Prostate gland (tissue), 2 donors: ENCODE results near the gene PSMD11. TPM values are rescaled to one million over a fixed set of nuclear protein-coding genes. Genes with fewer than 3 reads are reported as not detected.

ENCODE experiments used
- DNase-seq: peaks from one replicate; pipeline ENCODE4 v3.0.0-alpha.2; 2019; ENCODE audit warnings: low spot score
- H3K27ac ChIP-seq, 2 donors: fragments of 200-600 bp; sonication (generic); 2 replicates each; pipeline ENCODE4 v1.5.1; 2017 to 2019
- H3K27me3 ChIP-seq: fragments of 200-600 bp; sonication (generic); replicated peaks from 2 replicates; pipeline ENCODE4 v1.5.1; 2019; ENCODE audit not compliant: insufficient read depth
- H3K36me3 ChIP-seq, 2 donors: fragments of 200-600 bp; sonication (generic); 1 replicate in 1 of 2; 2 replicates in 1 of 2; pipeline versions ENCODE4 v1.5.1 to v1.8.1; 2017 to 2019
- H3K4me1 ChIP-seq: fragments of 200-600 bp; sonication (generic); replicated peaks from 2 replicates; pipeline ENCODE4 v1.5.1; 2019
- H3K4me3 ChIP-seq, 2 donors: fragments of 200-600 bp; sonication (generic); 2 replicates each; pipeline ENCODE4 v1.5.1; 2017 to 2019
- H3K9me3 ChIP-seq: fragments of 200-600 bp; sonication (generic); 2 replicates; pipeline ENCODE4 v1.5.1; 2017
- POLR2A ChIP-seq: fragments of 450-650 bp; IDR thresholded peaks from one replicate; pipeline ENCODE4 v1.6.1; 2016; ENCODE audit warnings: antibody characterized with exemption, mild to moderate bottlenecking
- POLR2AphosphoS5 ChIP-seq: sonication (generic); formaldehyde crosslinking; IDR thresholded peaks from one replicate; pipeline ENCODE4 v1.6.1; 2017; ENCODE audit warnings: antibody characterized with exemption
- WGBS: methylation state at CpG from one replicate; pipeline ENCODE4 v1.1.5; 2018; 5-methylcytosine and 5-hydroxymethylcytosine counted together
- intact Hi-C: fragments of 100-400 bp; cut with DNase I; formaldehyde crosslinking; loops from one replicate; pipeline ENCODE4 v1.14.2; 2022
- total RNA-seq, 2 donors: library from RNA; depleted of rRNA; stranded (reverse); fragments of >200 nt; gene quantifications; one replicate each; pipeline ENCODE4 v1.1.0, GENCODE V29; 2016
- TF ChIP-seq, protein P1 (sequence below), 4 experiments: fragments of 200-600 bp in 2 of 4; fragments of 450-650 bp in 2 of 4; sonication (generic) in 2 of 4; IDR thresholded peaks; 1 replicate in 3 of 4; 2 replicates in 1 of 4; pipeline ENCODE4 v1.5.1; 2016 to 2019; ENCODE audit warnings: antibody characterized with exemption in 4 of 4, mild to moderate bottlenecking in 2 of 4, moderate library complexity in 2 of 4

Gene PSMD11
- total RNA-seq, 2 donors from 2014 or later, result 47.4 to 53.3 TPM

DNA sequence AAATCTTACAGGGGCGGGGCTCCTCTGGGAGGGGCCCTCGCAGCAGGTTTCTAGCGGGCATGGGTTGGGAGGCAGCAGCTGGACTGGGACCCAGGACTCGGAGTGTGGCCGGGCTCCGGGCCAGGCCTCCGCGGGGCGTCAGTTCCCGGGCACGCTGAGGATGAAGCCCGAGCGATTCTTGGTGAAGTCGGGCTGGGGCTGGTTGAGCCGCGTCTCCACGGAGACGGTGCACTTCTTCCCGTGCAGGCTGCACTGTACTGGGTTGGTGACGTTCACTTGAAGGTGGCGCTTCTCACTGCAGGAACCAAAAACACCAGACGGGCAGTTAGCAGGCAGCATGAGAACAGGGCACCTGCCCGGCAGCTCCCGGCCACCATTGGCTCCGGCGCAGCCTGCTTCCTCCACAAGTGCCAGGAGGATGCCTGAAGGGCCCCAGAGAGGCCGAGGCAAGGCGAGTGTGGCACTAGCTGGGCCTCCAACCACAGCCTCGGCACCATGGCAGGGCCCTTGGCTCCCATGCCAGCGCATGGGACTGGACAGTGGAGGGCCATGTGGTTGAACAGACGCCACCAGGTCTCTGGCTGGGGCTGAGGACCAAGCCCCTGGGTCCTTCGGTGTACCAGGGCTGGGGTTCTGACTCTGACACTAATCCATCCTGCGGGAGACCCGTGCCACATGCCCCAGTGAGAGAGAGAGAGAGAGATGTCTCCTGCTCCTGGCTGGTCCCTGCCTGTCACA, 50.5 kb downstream of the PSMD11 start:
- H3K9me3 ChIP-seq, result no peaks in the 10 kb centered on the region
- H3K27ac ChIP-seq, result no peak overlapping the region
- no peaks in the 10 kb centered on the region for H3K4me1 ChIP-seq
- H3K4me3 ChIP-seq, result no peak overlapping the region
- DNase-seq, result no peak
- H3K36me3 ChIP-seq, result no peaks in the 10 kb centered on the region
- H3K27me3 ChIP-seq, result no peaks in the 10 kb centered on the region
- TF ChIP-seq, protein P1, sequence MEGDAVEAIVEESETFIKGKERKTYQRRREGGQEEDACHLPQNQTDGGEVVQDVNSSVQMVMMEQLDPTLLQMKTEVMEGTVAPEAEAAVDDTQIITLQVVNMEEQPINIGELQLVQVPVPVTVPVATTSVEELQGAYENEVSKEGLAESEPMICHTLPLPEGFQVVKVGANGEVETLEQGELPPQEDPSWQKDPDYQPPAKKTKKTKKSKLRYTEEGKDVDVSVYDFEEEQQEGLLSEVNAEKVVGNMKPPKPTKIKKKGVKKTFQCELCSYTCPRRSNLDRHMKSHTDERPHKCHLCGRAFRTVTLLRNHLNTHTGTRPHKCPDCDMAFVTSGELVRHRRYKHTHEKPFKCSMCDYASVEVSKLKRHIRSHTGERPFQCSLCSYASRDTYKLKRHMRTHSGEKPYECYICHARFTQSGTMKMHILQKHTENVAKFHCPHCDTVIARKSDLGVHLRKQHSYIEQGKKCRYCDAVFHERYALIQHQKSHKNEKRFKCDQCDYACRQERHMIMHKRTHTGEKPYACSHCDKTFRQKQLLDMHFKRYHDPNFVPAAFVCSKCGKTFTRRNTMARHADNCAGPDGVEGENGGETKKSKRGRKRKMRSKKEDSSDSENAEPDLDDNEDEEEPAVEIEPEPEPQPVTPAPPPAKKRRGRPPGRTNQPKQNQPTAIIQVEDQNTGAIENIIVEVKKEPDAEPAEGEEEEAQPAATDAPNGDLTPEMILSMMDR (IDR thresholded peaks at IDR 0.05), result no peak
- TF ChIP-seq POLR2AphosphoS5, result no peak
- no peak for TF ChIP-seq POLR2A
- intact Hi-C loops, result no loop called here
- WGBS, result 84% methylated on average over 33 of the region's 34 CpGs

DNA sequence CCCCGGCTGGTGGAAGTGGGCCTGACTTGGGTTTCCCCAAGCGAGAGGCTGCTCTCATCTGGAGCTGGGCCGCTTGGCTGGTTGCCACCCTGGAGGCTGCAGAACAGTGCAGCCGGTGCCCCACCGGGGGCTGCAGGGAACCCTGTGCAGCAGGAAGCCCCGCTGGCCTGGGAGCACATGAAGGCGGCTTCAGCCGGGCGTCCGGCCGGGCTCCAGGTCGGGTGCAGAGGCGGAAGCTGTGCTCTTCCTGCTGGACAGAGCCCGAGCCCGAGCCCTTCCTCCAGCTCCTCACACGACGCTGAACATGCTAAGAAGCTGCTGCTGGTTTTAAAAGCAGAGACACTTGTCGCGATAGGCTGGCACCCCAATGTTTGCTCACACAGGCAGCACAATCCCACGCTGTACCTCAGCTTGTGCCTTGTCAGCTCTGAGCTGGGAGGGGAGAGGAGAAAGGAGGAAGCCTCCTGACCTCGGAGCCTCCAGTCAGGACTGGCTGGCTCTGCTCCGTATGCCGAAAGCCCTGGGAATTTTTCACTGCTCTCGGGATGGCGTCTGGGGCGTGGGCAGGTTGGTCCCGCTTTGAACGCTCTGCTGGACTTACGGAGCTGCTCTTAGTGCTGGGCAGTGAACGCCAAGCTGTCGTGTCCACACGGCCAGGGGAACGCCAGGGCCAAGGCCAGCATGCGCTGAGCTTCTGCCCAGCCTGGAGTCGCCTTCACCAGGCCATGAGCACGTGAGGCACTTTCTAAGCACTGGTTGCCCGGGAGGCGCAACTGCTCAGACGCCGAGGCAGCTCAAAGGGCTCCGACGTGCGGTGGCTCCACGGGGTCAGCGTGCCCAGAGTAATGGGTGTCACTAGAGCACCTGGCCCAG, 51.3 kb downstream of the PSMD11 start:
- Histone ChIP-seq H3K36me3 (no peaks in the 10 kb centered on the region), H3K27ac (no peak overlapping the region), H3K4me3 (no peak overlapping the region), H3K9me3 (no peaks in the 10 kb centered on the region), H3K27me3 (no peaks in the 10 kb centered on the region), H3K4me1 (no peaks in the 10 kb centered on the region)
- DNase-seq, result no peak
- WGBS, result 68% methylated on average over 44 of the region's 45 CpGs
- TF ChIP-seq, protein P1 (IDR thresholded peaks at IDR 0.05), result no peak
- intact Hi-C loops, result no loop called here

DNA sequence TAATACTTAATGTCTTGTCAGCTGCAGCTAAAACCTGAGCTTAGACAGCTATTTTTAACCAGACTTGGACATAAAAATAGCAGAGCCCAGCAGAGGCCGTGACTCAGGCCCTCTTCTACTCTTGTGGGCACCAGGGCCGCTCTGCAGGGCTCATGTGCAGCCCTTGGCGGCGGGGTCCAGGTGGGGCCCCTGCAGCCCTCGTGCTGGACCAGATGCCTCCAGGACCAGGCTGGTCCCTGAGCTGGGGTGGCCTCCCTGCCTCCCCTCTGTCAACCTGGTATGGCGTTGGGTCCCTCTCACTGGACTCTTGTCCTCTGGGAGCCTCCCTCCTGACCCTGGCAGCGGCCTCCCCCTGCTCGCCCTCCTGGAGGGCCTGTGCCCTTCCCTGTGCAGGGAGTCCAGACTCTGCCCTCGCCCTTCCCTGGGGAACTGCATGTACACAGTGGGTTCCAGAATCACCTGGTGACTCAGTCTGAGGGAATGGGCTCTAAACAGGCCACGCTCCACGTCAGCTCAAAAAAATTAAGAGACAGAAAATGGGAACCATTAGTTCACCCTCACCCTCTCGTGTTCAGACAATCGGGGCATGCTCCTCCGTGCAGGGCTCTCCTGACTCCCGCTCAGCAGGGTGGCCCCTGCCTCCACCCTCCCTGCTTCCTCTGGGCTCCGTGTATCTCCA, 52.2 kb downstream of the PSMD11 start:
- no peak overlapping the region for H3K27ac ChIP-seq
- 84% methylated on average over 16 of the region's 16 CpGs for WGBS
- intact Hi-C loops, result no loop called here

DNA sequence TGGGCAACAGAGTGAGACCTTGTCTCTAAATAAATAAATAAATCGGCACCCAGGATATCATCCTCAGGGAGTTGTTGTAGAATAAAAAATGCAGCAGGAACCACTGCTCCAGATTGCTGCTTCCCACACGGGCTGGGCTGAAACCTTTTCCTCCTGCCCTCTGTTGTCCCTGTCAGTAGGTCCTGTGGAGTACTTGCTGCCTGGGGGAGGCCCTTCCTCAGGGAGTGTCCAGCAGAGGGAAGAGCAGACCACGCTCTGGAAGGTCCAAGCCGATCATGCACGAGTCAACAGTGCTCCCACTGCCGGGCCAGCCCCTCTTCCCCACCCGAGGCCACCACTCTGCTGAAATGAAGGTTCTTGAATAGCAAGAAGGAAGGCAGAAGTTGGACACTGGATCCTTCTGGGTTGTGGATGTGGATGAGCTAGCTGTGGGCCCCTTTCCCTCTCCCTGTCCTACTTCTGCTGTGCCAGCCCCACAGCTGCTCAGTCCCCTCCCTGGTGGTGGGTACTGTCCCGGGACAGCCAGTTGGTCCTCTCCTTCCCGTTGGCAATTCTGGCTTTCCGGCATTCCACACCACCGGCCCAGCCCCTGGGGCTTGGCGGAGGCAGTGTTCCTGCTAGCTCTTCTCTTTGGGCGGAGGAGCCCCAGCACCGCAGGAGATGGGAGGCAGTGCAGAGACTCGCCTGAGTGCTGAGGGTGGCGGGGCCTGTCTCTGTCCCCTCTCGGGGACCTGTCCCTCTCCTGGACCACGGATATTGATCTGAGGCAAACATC, 53.3 kb downstream of the PSMD11 start:
- Histone ChIP-seq H3K27ac (no peak overlapping the region), H3K4me1 (no peaks in the 10 kb centered on the region), H3K36me3 (no peaks in the 10 kb centered on the region), H3K4me3 (no peak overlapping the region), H3K27me3 (no peaks in the 10 kb centered on the region), H3K9me3 (no peaks in the 10 kb centered on the region)
- intact Hi-C loops, result no loop called here
- DNase-seq, result no peak
- TF ChIP-seq, protein P1 (IDR thresholded peaks at IDR 0.05), result no peak
- no peak for TF ChIP-seq POLR2AphosphoS5
- no peak for TF ChIP-seq POLR2A
- WGBS, result 70% methylated on average over 18 of the region's 18 CpGs

More for the DNA sequence above, 52.2 kb downstream of the PSMD11 start:
- TF ChIP-seq POLR2AphosphoS5, result no peak
- no peak for TF ChIP-seq POLR2A
- no peaks in the 10 kb centered on the region for H3K4me1 ChIP-seq
- H3K9me3 ChIP-seq, result no peaks in the 10 kb centered on the region
- H3K36me3 ChIP-seq, result no peaks in the 10 kb centered on the region
- H3K27me3 ChIP-seq, result no peaks in the 10 kb centered on the region
- no peak overlapping the region for H3K4me3 ChIP-seq
- DNase-seq, result no peak
